ENCODE results near the gene UBR3. TPM values are rescaled to one million over a fixed set of nuclear protein-coding genes. Genes with fewer than 3 reads are reported as not detected.

The UBR3 gene
- polyA plus RNA-seq, 4 donors, result 8.1 to 21.6 (median 10.1) TPM

DNA sequence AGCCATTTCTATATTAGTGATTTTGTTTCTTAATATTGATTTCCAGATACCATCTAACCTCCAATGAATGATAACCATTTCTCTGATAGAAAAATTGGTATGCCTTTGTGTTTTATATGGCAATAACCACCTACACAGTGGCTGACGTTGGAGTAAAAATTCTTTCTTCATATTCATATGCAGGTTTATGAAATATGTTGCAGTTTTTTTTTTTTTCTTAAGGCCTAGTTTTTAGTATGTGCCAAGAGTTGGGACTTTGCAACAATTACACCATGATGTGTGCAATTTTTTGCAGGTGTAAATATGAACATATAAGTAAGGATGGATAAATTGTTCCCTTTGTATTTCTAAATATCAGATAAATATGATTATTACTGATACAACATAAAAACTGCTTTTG is 187.5 kb downstream of the UBR3 start:
- peak; percentile 5 for FAIRE-seq
- DNase-seq, result no peak
- H3K9me3 ChIP-seq (ENCODE audit: control insufficient read depth in 2 of 2, insufficient read depth in 1 of 2, low read depth in 1 of 2, low read length in 1 of 2), result no peaks in the 10 kb centered on the region
- peaks cover 0 to 2% (median 2%) of the 10 kb centered on the region in 3 donors for H3K36me3 ChIP-seq (ENCODE audit: control insufficient read depth in 3 of 3, insufficient read depth in 2 of 3, low read depth in 1 of 3, low read length in 3 of 3)
- no peaks in the 10 kb centered on the region for H3K4me1 ChIP-seq (ENCODE audit: control insufficient read depth in 3 of 3, insufficient read depth in 2 of 3, low read depth in 1 of 3, low read length in 2 of 3)
- H3K4me3 ChIP-seq (ENCODE audit: low read depth in 1 of 3, low read length in 3 of 3), result no peak overlapping the region
- H3K27me3 ChIP-seq (ENCODE audit: control insufficient read depth in 3 of 3, insufficient read depth in 3 of 3, low read length in 3 of 3), result no peaks in the 10 kb centered on the region
- 88 to 96% (median 91%) methylated on average over 1 of the region's 1 CpG for WGBS, 3 donors
- no peak overlapping the region for H3K27ac ChIP-seq (ENCODE audit: low read depth in 1 of 3, low read length in 2 of 3)

DNA sequence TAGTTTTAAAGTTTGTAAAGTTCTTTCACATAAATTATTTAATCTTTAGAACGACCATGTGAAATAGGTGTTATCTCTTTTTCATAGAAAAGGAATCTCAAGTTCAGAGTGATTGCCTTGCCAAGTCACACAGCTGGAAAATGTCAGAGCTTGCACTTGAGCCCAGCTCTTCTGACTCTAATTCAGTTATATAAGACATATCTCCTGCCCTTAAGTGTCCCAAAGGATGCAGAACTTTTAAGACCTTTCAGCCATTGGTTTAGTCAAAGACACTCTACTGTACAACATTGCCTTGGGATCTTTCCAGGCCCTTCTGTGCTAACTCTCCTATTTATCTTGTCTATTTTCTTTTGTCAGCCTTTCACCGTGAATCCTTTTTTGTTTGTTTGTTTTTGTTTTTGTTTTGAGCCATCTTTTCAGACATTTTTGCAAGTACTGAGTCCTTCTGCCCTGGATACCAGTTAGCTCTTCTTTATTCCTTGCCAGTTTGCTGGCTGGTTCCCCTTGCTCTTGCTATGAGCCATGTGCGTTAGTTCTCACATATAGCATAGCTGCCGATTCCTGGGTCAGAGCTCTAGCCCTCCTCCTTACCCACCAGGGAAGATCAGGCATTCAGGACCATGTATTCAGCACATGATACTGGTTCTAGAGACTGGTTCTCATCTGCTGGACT is 190.7 kb downstream of the UBR3 start:
- no peaks in the 10 kb centered on the region for H3K4me1 ChIP-seq (ENCODE audit: control insufficient read depth in 3 of 3, insufficient read depth in 2 of 3, low read depth in 1 of 3, low read length in 2 of 3)
- no peaks in the 10 kb centered on the region for H3K9me3 ChIP-seq (ENCODE audit: control insufficient read depth in 2 of 2, insufficient read depth in 1 of 2, low read depth in 1 of 2, low read length in 1 of 2)
- FAIRE-seq (no peak), DNase-seq (no peak)
- WGBS, 3 donors, result 81 to 95% (median 91%) methylated on average over 4 of the region's 4 CpGs
- no peak overlapping the region for H3K4me3 ChIP-seq (ENCODE audit: low read depth in 1 of 3, low read length in 3 of 3)
- H3K27ac ChIP-seq (ENCODE audit: low read depth in 1 of 3, low read length in 2 of 3), result no peak overlapping the region
- H3K27me3 ChIP-seq (ENCODE audit: control insufficient read depth in 3 of 3, insufficient read depth in 3 of 3, low read length in 3 of 3), result no peaks in the 10 kb centered on the region
- peaks cover 0 to under 1% (median 0%) of the 10 kb centered on the region in 3 donors for H3K36me3 ChIP-seq (ENCODE audit: control insufficient read depth in 3 of 3, insufficient read depth in 2 of 3, low read depth in 1 of 3, low read length in 3 of 3)

DNA sequence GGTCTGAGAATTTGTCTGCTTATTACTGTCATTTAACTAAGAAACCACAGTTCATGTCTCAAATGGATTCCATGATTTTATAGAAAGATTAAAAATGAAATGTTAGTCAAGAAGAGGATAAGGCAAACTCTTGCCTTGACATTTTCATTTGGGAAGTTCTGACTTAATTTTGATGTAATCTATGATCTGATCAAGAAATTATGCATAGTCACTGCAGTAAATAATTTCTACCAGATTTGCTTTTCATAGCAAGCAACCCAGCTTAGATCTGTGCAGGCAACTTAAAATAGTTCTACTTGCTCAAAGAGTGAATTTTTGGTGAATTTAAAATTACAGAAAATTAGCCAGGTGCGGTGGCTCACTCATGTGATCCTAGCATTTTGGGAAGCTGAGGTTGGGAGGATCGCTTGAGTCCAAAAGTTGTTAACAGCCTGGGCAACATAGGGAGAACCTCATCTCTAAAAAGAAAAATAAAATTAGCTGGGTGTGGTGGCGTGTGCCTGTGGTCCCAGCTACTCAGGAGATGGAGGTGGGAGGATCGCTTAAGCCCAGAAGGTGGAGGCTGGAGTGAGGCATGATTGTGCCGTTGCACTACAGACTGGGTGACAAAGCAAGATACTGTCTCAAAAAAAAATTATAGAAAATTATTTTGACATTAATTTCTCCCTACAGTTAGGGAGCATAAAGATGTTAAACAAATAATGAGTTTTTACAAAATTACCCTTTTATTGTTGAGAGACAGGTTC is 192.0 kb downstream of the UBR3 start:
- WGBS, 3 donors, result 96 to 98% (median 97%) methylated on average over 5 of the region's 5 CpGs
- H3K27ac ChIP-seq (ENCODE audit: low read depth in 1 of 3, low read length in 2 of 3), result no peak overlapping the region
- peaks cover 0 to 2% (median 0%) of the 10 kb centered on the region in 3 donors for H3K36me3 ChIP-seq (ENCODE audit: control insufficient read depth in 3 of 3, insufficient read depth in 2 of 3, low read depth in 1 of 3, low read length in 3 of 3)
- H3K27me3 ChIP-seq (ENCODE audit: control insufficient read depth in 3 of 3, insufficient read depth in 3 of 3, low read length in 3 of 3), result no peaks in the 10 kb centered on the region
- H3K9me3 ChIP-seq (ENCODE audit: control insufficient read depth in 2 of 2, insufficient read depth in 1 of 2, low read depth in 1 of 2, low read length in 1 of 2), result no peaks in the 10 kb centered on the region
- H3K4me1 ChIP-seq (ENCODE audit: control insufficient read depth in 3 of 3, insufficient read depth in 2 of 3, low read depth in 1 of 3, low read length in 2 of 3), result no peaks in the 10 kb centered on the region
- no peak for DNase-seq
- FAIRE-seq, result no peak
- H3K4me3 ChIP-seq (ENCODE audit: low read depth in 1 of 3, low read length in 3 of 3), result no peak overlapping the region

DNA sequence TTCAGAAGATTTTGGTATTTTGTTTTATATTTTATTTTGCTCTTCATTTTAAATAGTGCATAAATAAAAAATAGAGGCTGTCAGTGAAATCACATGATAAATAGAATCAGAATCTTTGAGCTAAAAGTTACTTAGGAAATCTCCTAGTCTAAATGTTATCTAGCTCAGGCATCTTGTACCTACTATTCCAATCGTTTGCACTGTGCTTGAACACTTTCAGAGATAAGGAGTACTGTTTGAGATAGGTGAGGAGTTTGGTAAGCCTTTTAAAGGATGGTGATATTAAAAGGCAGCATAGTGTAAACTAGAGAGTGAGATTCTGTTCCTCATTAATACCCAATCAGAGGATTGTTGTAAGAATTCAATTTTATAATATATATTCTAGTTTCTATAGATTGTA is 193.5 kb downstream of the UBR3 start:
- H3K27me3 ChIP-seq (ENCODE audit: control insufficient read depth in 3 of 3, insufficient read depth in 3 of 3, low read length in 3 of 3), result no peaks in the 10 kb centered on the region
- H3K9me3 ChIP-seq (ENCODE audit: control insufficient read depth in 2 of 2, insufficient read depth in 1 of 2, low read depth in 1 of 2, low read length in 1 of 2), result no peaks in the 10 kb centered on the region
- DNase-seq (no peak), FAIRE-seq (no peak)
- H3K27ac ChIP-seq (ENCODE audit: low read depth in 1 of 3, low read length in 2 of 3), result no peak overlapping the region
- H3K36me3 ChIP-seq (ENCODE audit: control insufficient read depth in 3 of 3, insufficient read depth in 2 of 3, low read depth in 1 of 3, low read length in 3 of 3), result peaks cover 0 to 2% (median 0%) of the 10 kb centered on the region in 3 donors
- 27 to 53% (median 41%) methylated on average over 1 of the region's 1 CpG for WGBS, 3 donors
- H3K4me3 ChIP-seq (ENCODE audit: low read depth in 1 of 3, low read length in 3 of 3), result no peak overlapping the region
- no peaks in the 10 kb centered on the region for H3K4me1 ChIP-seq (ENCODE audit: control insufficient read depth in 3 of 3, insufficient read depth in 2 of 3, low read depth in 1 of 3, low read length in 2 of 3)

GRCh38 chr2:170022692-170023091 is 195.4 kb downstream of the UBR3 start:
- no peak for DNase-seq
- Histone ChIP-seq H3K9me3 (ENCODE audit: control insufficient read depth in 2 of 2, insufficient read depth in 1 of 2, low read depth in 1 of 2, low read length in 1 of 2) (no peaks in the 10 kb centered on the region), H3K4me1 (ENCODE audit: control insufficient read depth in 3 of 3, insufficient read depth in 2 of 3, low read depth in 1 of 3, low read length in 2 of 3) (no peaks in the 10 kb centered on the region), H3K4me3 (ENCODE audit: low read depth in 1 of 3, low read length in 3 of 3) (no peak overlapping the region), H3K27ac (ENCODE audit: low read depth in 1 of 3, low read length in 2 of 3) (no peak overlapping the region), H3K27me3 (ENCODE audit: control insufficient read depth in 3 of 3, insufficient read depth in 3 of 3, low read length in 3 of 3) (no peaks in the 10 kb centered on the region), H3K36me3 (ENCODE audit: control insufficient read depth in 3 of 3, insufficient read depth in 2 of 3, low read depth in 1 of 3, low read length in 3 of 3) (peaks cover 0 to 2% (median 0%) of the 10 kb centered on the region in 3 donors)
- FAIRE-seq, result no peak

DNA sequence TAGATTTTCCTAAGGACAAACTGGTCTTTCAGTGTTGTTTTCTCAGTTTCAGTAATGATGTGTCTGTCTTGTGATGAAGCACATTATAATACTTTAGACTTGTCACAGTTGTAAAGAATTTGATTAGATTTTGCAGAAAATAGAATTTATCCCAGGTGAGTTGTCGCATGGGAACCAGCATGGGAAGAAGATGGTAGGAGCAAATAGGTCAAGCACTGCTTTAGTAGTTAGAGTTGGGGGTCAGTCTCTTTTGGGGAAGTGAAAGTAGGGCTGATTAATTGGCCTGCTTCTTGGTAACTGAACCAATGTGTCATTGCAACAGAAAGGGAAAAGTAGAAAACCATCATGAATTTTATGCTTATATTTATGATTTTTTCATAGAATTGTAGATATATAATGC is 197.5 kb downstream of the UBR3 start:
- Histone ChIP-seq H3K4me3 (ENCODE audit: low read depth in 1 of 3, low read length in 3 of 3) (no peak overlapping the region), H3K9me3 (ENCODE audit: control insufficient read depth in 2 of 2, insufficient read depth in 1 of 2, low read depth in 1 of 2, low read length in 1 of 2) (no peaks in the 10 kb centered on the region), H3K27me3 (ENCODE audit: control insufficient read depth in 3 of 3, insufficient read depth in 3 of 3, low read length in 3 of 3) (no peaks in the 10 kb centered on the region), H3K4me1 (ENCODE audit: control insufficient read depth in 3 of 3, insufficient read depth in 2 of 3, low read depth in 1 of 3, low read length in 2 of 3) (no peaks in the 10 kb centered on the region), H3K36me3 (ENCODE audit: control insufficient read depth in 3 of 3, insufficient read depth in 2 of 3, low read depth in 1 of 3, low read length in 3 of 3) (peaks cover 0 to 2% (median 0%) of the 10 kb centered on the region in 3 donors), H3K27ac (ENCODE audit: low read depth in 1 of 3, low read length in 2 of 3) (no peak overlapping the region)
- 96 to 100% (median 97%) methylated on average over 1 of the region's 1 CpG for WGBS, 3 donors
- DNase-seq (no peak), FAIRE-seq (no peak)

DNA sequence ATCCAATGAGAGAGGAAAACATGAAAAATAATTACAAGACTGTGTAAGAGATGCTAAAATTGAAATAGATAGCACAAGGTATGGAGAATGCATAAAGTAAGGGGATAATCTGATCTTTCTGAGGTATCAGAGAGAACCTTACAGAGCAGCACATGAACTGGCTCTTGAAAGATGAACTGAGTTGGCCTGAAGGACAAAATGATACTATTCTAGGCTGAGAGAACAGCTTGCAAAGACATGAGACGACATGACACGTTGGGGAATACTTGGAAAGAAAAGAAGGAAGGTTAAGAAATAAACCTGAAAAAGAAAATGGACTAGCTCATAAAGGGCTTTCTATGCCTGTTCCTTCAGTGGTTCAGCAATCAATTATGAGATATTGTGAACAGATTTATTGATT is 198.0 kb downstream of the UBR3 start:
- WGBS, 3 donors, result 94 to 100% (median 95%) methylated on average over 2 of the region's 2 CpGs
- FAIRE-seq, result no peak

DNA sequence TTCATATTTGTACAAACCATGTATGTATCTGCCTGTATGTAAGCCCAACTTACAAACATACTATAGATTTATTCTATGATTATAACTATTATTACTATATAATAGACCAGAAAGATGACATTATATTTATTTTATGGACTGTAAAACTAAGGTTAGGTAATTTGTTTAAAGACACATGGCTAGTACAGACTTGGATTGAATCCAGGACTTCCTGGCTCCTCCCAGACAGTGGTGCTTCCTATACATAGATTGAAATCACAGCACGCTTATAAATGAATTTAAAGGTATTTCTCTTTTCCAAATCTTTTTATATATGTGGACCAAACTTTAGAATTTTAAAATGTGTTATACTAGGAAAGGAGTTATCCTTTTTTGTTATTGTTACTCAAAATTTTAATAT is 199.1 kb downstream of the UBR3 start:
- peaks cover 0 to 4% of the 10 kb centered on the region in 2 donors for H3K9me3 ChIP-seq (ENCODE audit: control insufficient read depth in 2 of 2, insufficient read depth in 1 of 2, low read depth in 1 of 2, low read length in 1 of 2)
- no peaks in the 10 kb centered on the region for H3K27me3 ChIP-seq (ENCODE audit: control insufficient read depth in 3 of 3, insufficient read depth in 3 of 3, low read length in 3 of 3)
- H3K27ac ChIP-seq (ENCODE audit: low read depth in 1 of 3, low read length in 2 of 3), result no peak overlapping the region
- FAIRE-seq (peak; percentile 76), DNase-seq (no peak)
- H3K36me3 ChIP-seq (ENCODE audit: control insufficient read depth in 3 of 3, insufficient read depth in 2 of 3, low read depth in 1 of 3, low read length in 3 of 3), result peaks cover 0 to 6% (median 0%) of the 10 kb centered on the region in 3 donors
- no peaks in the 10 kb centered on the region for H3K4me1 ChIP-seq (ENCODE audit: control insufficient read depth in 3 of 3, insufficient read depth in 2 of 3, low read depth in 1 of 3, low read length in 2 of 3)
- WGBS, 3 donors, result 92 to 100% (median 97%) methylated on average over 1 of the region's 1 CpG
- no peak overlapping the region for H3K4me3 ChIP-seq (ENCODE audit: low read depth in 1 of 3, low read length in 3 of 3)

More for the DNA sequence above, 198.0 kb downstream of the UBR3 start:
- no peak for DNase-seq
- no peaks in the 10 kb centered on the region for H3K4me1 ChIP-seq (ENCODE audit: control insufficient read depth in 3 of 3, insufficient read depth in 2 of 3, low read depth in 1 of 3, low read length in 2 of 3)
- no peak overlapping the region for H3K27ac ChIP-seq (ENCODE audit: low read depth in 1 of 3, low read length in 2 of 3)
- no peaks in the 10 kb centered on the region for H3K9me3 ChIP-seq (ENCODE audit: control insufficient read depth in 2 of 2, insufficient read depth in 1 of 2, low read depth in 1 of 2, low read length in 1 of 2)
- no peak overlapping the region for H3K4me3 ChIP-seq (ENCODE audit: low read depth in 1 of 3, low read length in 3 of 3)
- H3K36me3 ChIP-seq (ENCODE audit: control insufficient read depth in 3 of 3, insufficient read depth in 2 of 3, low read depth in 1 of 3, low read length in 3 of 3), result peaks cover 0 to 2% (median 0%) of the 10 kb centered on the region in 3 donors
- no peaks in the 10 kb centered on the region for H3K27me3 ChIP-seq (ENCODE audit: control insufficient read depth in 3 of 3, insufficient read depth in 3 of 3, low read length in 3 of 3)
